ENCODE results near the gene RALGPS1.

DNA sequence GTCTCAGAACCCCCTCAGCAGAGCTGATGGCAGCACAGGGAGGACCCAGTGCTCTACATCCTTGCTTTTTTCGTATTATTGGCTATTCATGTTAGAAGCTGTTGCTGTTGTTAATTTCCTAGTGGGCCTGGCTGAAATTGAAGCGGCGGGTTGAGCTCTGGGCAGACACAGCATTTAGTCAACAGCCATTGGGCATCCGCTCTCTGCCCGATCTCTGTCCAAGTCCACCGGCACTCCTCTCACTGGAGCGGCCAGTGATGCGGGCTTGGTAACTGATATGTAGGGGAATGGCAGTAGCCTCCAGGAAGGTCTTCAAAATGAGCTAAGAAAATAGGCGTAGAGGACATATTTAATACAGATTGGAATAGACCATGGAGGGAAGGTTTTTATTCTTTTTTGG, 348.7 kb downstream of the RALGPS1 start:
- TF ChIP-seq, protein P1, sequence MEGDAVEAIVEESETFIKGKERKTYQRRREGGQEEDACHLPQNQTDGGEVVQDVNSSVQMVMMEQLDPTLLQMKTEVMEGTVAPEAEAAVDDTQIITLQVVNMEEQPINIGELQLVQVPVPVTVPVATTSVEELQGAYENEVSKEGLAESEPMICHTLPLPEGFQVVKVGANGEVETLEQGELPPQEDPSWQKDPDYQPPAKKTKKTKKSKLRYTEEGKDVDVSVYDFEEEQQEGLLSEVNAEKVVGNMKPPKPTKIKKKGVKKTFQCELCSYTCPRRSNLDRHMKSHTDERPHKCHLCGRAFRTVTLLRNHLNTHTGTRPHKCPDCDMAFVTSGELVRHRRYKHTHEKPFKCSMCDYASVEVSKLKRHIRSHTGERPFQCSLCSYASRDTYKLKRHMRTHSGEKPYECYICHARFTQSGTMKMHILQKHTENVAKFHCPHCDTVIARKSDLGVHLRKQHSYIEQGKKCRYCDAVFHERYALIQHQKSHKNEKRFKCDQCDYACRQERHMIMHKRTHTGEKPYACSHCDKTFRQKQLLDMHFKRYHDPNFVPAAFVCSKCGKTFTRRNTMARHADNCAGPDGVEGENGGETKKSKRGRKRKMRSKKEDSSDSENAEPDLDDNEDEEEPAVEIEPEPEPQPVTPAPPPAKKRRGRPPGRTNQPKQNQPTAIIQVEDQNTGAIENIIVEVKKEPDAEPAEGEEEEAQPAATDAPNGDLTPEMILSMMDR (IDR thresholded peaks at IDR 0.05) = no peak
- TF ChIP-seq EP300 (IDR thresholded peaks at IDR 0.05) = no peak
